WTC11 (cell line): ENCODE data around the gene GOLPH3L. TPM values are rescaled to one million over a fixed set of nuclear protein-coding genes. Genes with fewer than 3 reads are reported as not detected.

Source experiments
- ATAC-seq: fragments of 200-7000 bp; cut with Tn5 transposase; 2 replicates; pipeline ENCODE4 v1.10.0; 2021; ENCODE audit warnings: mild to moderate bottlenecking, moderate library complexity
- CTCF ChIA-PET: fragments of 300-600 bp; sonication (Branson Sonifier 250); formaldehyde crosslinking; loops from one replicate; lab custom pipeline; 2021; ENCODE audit warnings: antibody characterized with exemption; lab: Charles Lee
- POLR2A ChIA-PET: fragments of 350-600 bp; sonication (Branson Sonifier 250); formaldehyde crosslinking; loops from one replicate; lab custom pipeline; 2021; ENCODE audit warnings: antibody characterized with exemption; lab: Charles Lee
- DNase-seq: peaks from one replicate; pipeline ENCODE4 v3.0.0; 2021; ENCODE audit warnings: low spot score
- H3K27ac Mint-ChIP-seq: 2 replicates; pipeline ENCODE4 v1.8.0; 2021; ENCODE audit warnings: mixed read lengths
- H3K27me3 Mint-ChIP-seq: 2 replicates; pipeline ENCODE4 v1.8.0; 2021; ENCODE audit warnings: low read depth, mild to moderate bottlenecking, moderate library complexity, mixed read lengths
- H3K36me3 Mint-ChIP-seq: 2 replicates; pipeline ENCODE4 v1.8.0; 2021; ENCODE audit warnings: mixed read lengths
- H3K4me1 Mint-ChIP-seq: 2 replicates; pipeline ENCODE4 v1.8.0; 2022; ENCODE audit warnings: mixed read lengths
- H3K4me3 Mint-ChIP-seq: 2 replicates; pipeline ENCODE4 v1.8.0; 2021; ENCODE audit warnings: mild to moderate bottlenecking, moderate library complexity, mixed read lengths
- H3K9me3 Mint-ChIP-seq: 2 replicates; pipeline ENCODE4 v1.8.0; 2021; ENCODE audit warnings: mixed read lengths
- AFF4 ChIP-seq: sonication (generic); formaldehyde crosslinking; IDR thresholded peaks from 2 replicates; pipeline ENCODE4 v1.8.1; 2023; ENCODE audit warnings: mild to moderate bottlenecking, missing genetic modification reagents, borderline replicate concordance
- AR ChIP-seq: fragments of 250-450 bp; sonication (Bioruptor Pico); IDR thresholded peaks from 2 replicates; pipeline ENCODE4 v1.9.0; 2021; ENCODE audit warnings: mild to moderate bottlenecking
- E2F5 ChIP-seq: sonication (generic); formaldehyde crosslinking; IDR thresholded peaks from 2 replicates; pipeline ENCODE4 v1.8.1; 2022; ENCODE audit warnings: mild to moderate bottlenecking, moderate library complexity, missing genetic modification reagents
- EMX1 ChIP-seq: fragments of 250-450 bp; sonication (Bioruptor Pico); IDR thresholded peaks from 2 replicates; pipeline ENCODE4 v1.8.0; 2021; ENCODE audit warnings: mild to moderate bottlenecking
- ERG ChIP-seq: fragments of 250-450 bp; sonication (Bioruptor Pico); IDR thresholded peaks from 2 replicates; pipeline ENCODE4 v1.8.0; 2021; ENCODE audit warnings: mild to moderate bottlenecking
- FOXK1 ChIP-seq: sonication (generic); formaldehyde crosslinking; IDR thresholded peaks from 2 replicates; pipeline ENCODE4 v1.8.0; 2022; ENCODE audit warnings: mild to moderate bottlenecking, moderate library complexity, missing genetic modification reagents
- MLX ChIP-seq: sonication (generic); formaldehyde crosslinking; IDR thresholded peaks from 2 replicates; pipeline ENCODE4 v1.8.1; 2023; ENCODE audit warnings: mild to moderate bottlenecking, missing genetic modification reagents, moderate library complexity
- MYBL2 ChIP-seq: sonication (generic); formaldehyde crosslinking; IDR thresholded peaks from 2 replicates; pipeline ENCODE4 v1.8.1; 2023; ENCODE audit warnings: mild to moderate bottlenecking, moderate library complexity, missing genetic modification reagents
- NFATC4 ChIP-seq: fragments of 250-450 bp; sonication (Bioruptor Pico); IDR thresholded peaks from 2 replicates; pipeline ENCODE4 v1.9.0; 2021; ENCODE audit warnings: mild to moderate bottlenecking
- NFE2L1 ChIP-seq: sonication (generic); formaldehyde crosslinking; IDR thresholded peaks from 2 replicates; pipeline ENCODE4 v1.8.1; 2023; ENCODE audit warnings: missing genetic modification reagents
- NR1H2 ChIP-seq: sonication (generic); formaldehyde crosslinking; IDR thresholded peaks from 2 replicates; pipeline ENCODE4 v1.9.0; 2021; ENCODE audit warnings: mild to moderate bottlenecking, moderate library complexity, missing genetic modification reagents
- OVOL2 ChIP-seq: fragments of 250-450 bp; sonication (Bioruptor Pico); IDR thresholded peaks from 2 replicates; pipeline ENCODE4 v1.9.0; 2021; ENCODE audit warnings: mild to moderate bottlenecking, borderline replicate concordance
- RORB ChIP-seq: fragments of 250-450 bp; sonication (Bioruptor Pico); IDR thresholded peaks from 2 replicates; pipeline ENCODE4 v1.9.0; 2021; ENCODE audit warnings: mild to moderate bottlenecking
- SMAD4 ChIP-seq: sonication (generic); formaldehyde crosslinking; IDR thresholded peaks from 2 replicates; pipeline ENCODE4 v1.8.0; 2022; ENCODE audit warnings: mild to moderate bottlenecking, missing genetic modification reagents
- SOX15 ChIP-seq: fragments of 250-450 bp; sonication (Bioruptor Pico); IDR thresholded peaks from 2 replicates; pipeline ENCODE4 v1.9.0; 2021; ENCODE audit warnings: mild to moderate bottlenecking
- SP1 ChIP-seq: sonication (generic); formaldehyde crosslinking; conservative IDR thresholded peaks from 2 replicates; pipeline ENCODE4 v1.8.1; 2022; ENCODE audit warnings: missing genetic modification reagents
- USF1 ChIP-seq: sonication (generic); formaldehyde crosslinking; IDR thresholded peaks from 2 replicates; pipeline ENCODE4 v1.8.0; 2022; ENCODE audit warnings: mild to moderate bottlenecking, missing genetic modification reagents
- ZMAT4 ChIP-seq: fragments of 250-450 bp; sonication (Bioruptor Pico); IDR thresholded peaks from 2 replicates; pipeline ENCODE4 v1.9.0; 2021; ENCODE audit warnings: mild to moderate bottlenecking
- ZNF416 ChIP-seq: fragments of 250-450 bp; sonication (Bioruptor Pico); IDR thresholded peaks from 2 replicates; pipeline ENCODE4 v1.9.0; 2021; ENCODE audit warnings: mild to moderate bottlenecking, inconsistent platforms
- total RNA-seq: library from RNA; stranded (reverse); gene quantifications from 3 replicates; pipeline ENCODE4 v1.2.3, GENCODE V29; 2021

GOLPH3L gene
- total RNA-seq, 1 experiment from 2014 or later, result 39.5 TPM

GRCh38 chr1:150678988-150679387 lies 18.0 kb downstream of the GOLPH3L start:
- Mint-ChIP-seq H3K9me3 (no peaks in the 10 kb centered on the region), H3K27me3 (no peaks in the 10 kb centered on the region), H3K4me3 (no peak overlapping the region), H3K36me3 (peaks cover 28% of the 10 kb centered on the region), H3K27ac (peak overlapping the region; percentile 53; the same call in 1 of the 2 replicates), H3K4me1 (peaks cover 3% of the 10 kb centered on the region)
- DNase-seq (no peak), ATAC-seq (no peak)
- ChIA-PET CTCF (interaction anchor here (1.3 kb wide), 1 partner anchor 18 kb away, joined by 3 read pairs; the partner anchor contains the start of gene GOLPH3L), POLR2A (no interaction called here)
- TF ChIP-seq E2F5 (CRISPR knock-in tag) (no peak), SMAD4 (no peak), RORB (CRISPR knock-in tag) (no peak), ZMAT4 (CRISPR knock-in tag) (no peak), NR1H2 (CRISPR knock-in tag) (no peak), SP1 (CRISPR knock-in tag) (no peak), OVOL2 (CRISPR knock-in tag) (no peak), NFE2L1 (CRISPR knock-in tag) (no peak), MYBL2 (CRISPR knock-in tag) (no peak), ERG (no peak), ZNF416 (CRISPR knock-in tag) (no peak), EMX1 (CRISPR knock-in tag) (no peak), AR (CRISPR knock-in tag) (no peak), SOX15 (no peak), FOXK1 (CRISPR knock-in tag) (no peak), MLX (no peak), NFATC4 (CRISPR knock-in tag) (no peak), USF1 (CRISPR knock-in tag) (no peak), AFF4 (CRISPR knock-in tag) (no peak)
